IPS DF 6.9 (cell line): ENCODE data around the gene USH1C.

ENCODE experiments used
- DNase-seq: peaks from one replicate; pipeline ENCODE4 v3.0.0-alpha.2; 2013; ENCODE audit warnings: low read depth, low spot score
- H3K27ac ChIP-seq: one replicate; pipeline ENCODE4 v1.5.1; 2013; ENCODE audit warnings: low read length, control low read depth
- H3K27me3 ChIP-seq: 2 replicates; pipeline ENCODE4 v1.6.1; 2013; ENCODE audit warnings: mild to moderate bottlenecking, low read length; ENCODE audit not compliant: control insufficient read depth, insufficient read depth
- H3K36me3 ChIP-seq: 2 replicates; pipeline ENCODE4 v1.6.1; 2013; ENCODE audit warnings: low read length; ENCODE audit not compliant: control insufficient read depth, insufficient read depth
- H3K4me1 ChIP-seq: 2 replicates; pipeline ENCODE4 v1.6.1; 2013; ENCODE audit warnings: low read length; ENCODE audit not compliant: control insufficient read depth, insufficient read depth
- H3K4me3 ChIP-seq: 2 replicates; pipeline ENCODE4 v1.5.1; 2013; ENCODE audit warnings: mild to moderate bottlenecking, low read length
- H3K9me3 ChIP-seq: 2 replicates; pipeline ENCODE4 v1.6.1; 2013; ENCODE audit warnings: low read length, inconsistent platforms; ENCODE audit not compliant: control insufficient read depth, insufficient read depth
- WGBS: extraction: QIAGEN DNeasy Blood & Tissue Kit; methylation state at CpG from one replicate; pipeline ENCODE4 v1.1.7; 2013; ENCODE audit warnings: mixed read lengths, missing lambda C conversion rate; ENCODE audit not compliant: insufficient read length, insufficient coverage; 5-methylcytosine and 5-hydroxymethylcytosine counted together

Gene USH1C

GRCh38 chr11:17473071-17473744, 71.0 kb downstream of the USH1C start:
- H3K9me3 ChIP-seq: no peaks in the 10 kb centered on the region
- no peak overlapping the region for H3K4me3 ChIP-seq
- peaks cover 3% of the 10 kb centered on the region; the same call in 1 of the 2 replicates for H3K4me1 ChIP-seq
- no CpG with 5 or more reads among the region's 6 CpGs for WGBS
- no peak overlapping the region for H3K27ac ChIP-seq
- peak; percentile 75 for DNase-seq
- peaks cover 31% of the 10 kb centered on the region for H3K27me3 ChIP-seq
- H3K36me3 ChIP-seq: no peaks in the 10 kb centered on the region

- Histone ChIP-seq H3K4me1 (peaks cover 3% of the 10 kb centered on the region; the same call in 1 of the 2 replicates), H3K27ac (no peak overlapping the region), H3K27me3 (peaks cover 27% of the 10 kb centered on the region), H3K4me3 (no peak overlapping the region), H3K36me3 (no peaks in the 10 kb centered on the region), H3K9me3 (no peaks in the 10 kb centered on the region)
- no peak for DNase-seq
- no CpG with 5 or more reads among the region's 3 CpGs for WGBS
Measured at GRCh38 chr11:17472467-17472866, 71.7 kb downstream of the USH1C start.

GRCh38 chr11:17471501-17471900, 72.7 kb downstream of the USH1C start:
- WGBS: no CpG with 5 or more reads among the region's 3 CpGs
- peaks cover 21% of the 10 kb centered on the region for H3K27me3 ChIP-seq
- DNase-seq: no peak
- H3K9me3 ChIP-seq: no peaks in the 10 kb centered on the region
- H3K27ac ChIP-seq: no peak overlapping the region
- no peaks in the 10 kb centered on the region for H3K4me1 ChIP-seq
- no peak overlapping the region for H3K4me3 ChIP-seq
- H3K36me3 ChIP-seq: no peaks in the 10 kb centered on the region

GRCh38 chr11:17469998-17470397, 74.2 kb downstream of the USH1C start:
- Histone ChIP-seq H3K4me3 (no peak overlapping the region), H3K27ac (no peak overlapping the region), H3K36me3 (no peaks in the 10 kb centered on the region), H3K27me3 (peaks cover 8% of the 10 kb centered on the region), H3K4me1 (no peaks in the 10 kb centered on the region), H3K9me3 (no peaks in the 10 kb centered on the region)
- no CpG with 5 or more reads among the region's 6 CpGs for WGBS
- DNase-seq: no peak

GRCh38 chr11:17468122-17468521, 76.1 kb downstream of the USH1C start:
- Histone ChIP-seq H3K27ac (no peak overlapping the region), H3K4me3 (no peak overlapping the region), H3K27me3 (no peaks in the 10 kb centered on the region), H3K36me3 (no peaks in the 10 kb centered on the region), H3K4me1 (no peaks in the 10 kb centered on the region), H3K9me3 (no peaks in the 10 kb centered on the region)
- no CpG with 5 or more reads among the region's 4 CpGs for WGBS
- DNase-seq: no peak

GRCh38 chr11:17463546-17464174, 80.6 kb downstream of the USH1C start:
- H3K4me3 ChIP-seq: no peak overlapping the region
- DNase-seq: no peak
- no CpG with 5 or more reads among the region's 11 CpGs for WGBS
- peaks cover 1% of the 10 kb centered on the region; the same call in 1 of the 2 replicates for H3K9me3 ChIP-seq
- no peaks in the 10 kb centered on the region for H3K27me3 ChIP-seq
- H3K4me1 ChIP-seq: no peaks in the 10 kb centered on the region
- H3K36me3 ChIP-seq: no peaks in the 10 kb centered on the region
- H3K27ac ChIP-seq: no peak overlapping the region

GRCh38 chr11:17462940-17463339, 81.3 kb downstream of the USH1C start:
- Histone ChIP-seq H3K9me3 (peaks cover 1% of the 10 kb centered on the region; the same call in 1 of the 2 replicates), H3K27ac (no peak overlapping the region), H3K4me3 (no peak overlapping the region), H3K36me3 (no peaks in the 10 kb centered on the region), H3K27me3 (no peaks in the 10 kb centered on the region), H3K4me1 (peaks cover 2% of the 10 kb centered on the region; the same call in 1 of the 2 replicates)
- DNase-seq: no peak
- no CpG with 5 or more reads among the region's 13 CpGs for WGBS

- DNase-seq: no peak
- peaks cover 1% of the 10 kb centered on the region; the same call in 1 of the 2 replicates for H3K9me3 ChIP-seq
- no CpG with 5 or more reads among the region's 12 CpGs for WGBS
- no peak overlapping the region for H3K4me3 ChIP-seq
- H3K4me1 ChIP-seq: peaks cover 2% of the 10 kb centered on the region; the same call in 1 of the 2 replicates
- no peaks in the 10 kb centered on the region; the same call in 1 of the 2 replicates for H3K27me3 ChIP-seq
- H3K27ac ChIP-seq: no peak overlapping the region
- no peaks in the 10 kb centered on the region for H3K36me3 ChIP-seq
Measured at GRCh38 chr11:17460406-17460805, 83.8 kb downstream of the USH1C start.

- Histone ChIP-seq H3K27ac (no peak overlapping the region), H3K9me3 (peaks cover 1% of the 10 kb centered on the region; the same call in 1 of the 2 replicates), H3K4me3 (no peak overlapping the region), H3K36me3 (no peaks in the 10 kb centered on the region), H3K27me3 (no peaks in the 10 kb centered on the region; the same call in 1 of the 2 replicates), H3K4me1 (peaks cover 2% of the 10 kb centered on the region; the same call in 1 of the 2 replicates)
- DNase-seq: no peak
- no CpG with 5 or more reads among the region's 9 CpGs for WGBS
Measured at GRCh38 chr11:17459236-17459896, 84.8 kb downstream of the USH1C start.

- Histone ChIP-seq H3K36me3 (no peaks in the 10 kb centered on the region), H3K9me3 (peaks cover 1% of the 10 kb centered on the region; the same call in 1 of the 2 replicates), H3K4me1 (peaks cover 2% of the 10 kb centered on the region; the same call in 1 of the 2 replicates), H3K27ac (no peak overlapping the region), H3K4me3 (no peak overlapping the region), H3K27me3 (no peaks in the 10 kb centered on the region; the same call in 1 of the 2 replicates)
- DNase-seq: no peak
- WGBS: no CpG with 5 or more reads among the region's 8 CpGs
Measured at GRCh38 chr11:17458268-17458667, 85.9 kb downstream of the USH1C start.
